ENCODE measurements around the gene PASD1.

- no peak for TF ChIP-seq POLR2A (IDR thresholded peaks at IDR 0.05)
- TF ChIP-seq, protein P1, sequence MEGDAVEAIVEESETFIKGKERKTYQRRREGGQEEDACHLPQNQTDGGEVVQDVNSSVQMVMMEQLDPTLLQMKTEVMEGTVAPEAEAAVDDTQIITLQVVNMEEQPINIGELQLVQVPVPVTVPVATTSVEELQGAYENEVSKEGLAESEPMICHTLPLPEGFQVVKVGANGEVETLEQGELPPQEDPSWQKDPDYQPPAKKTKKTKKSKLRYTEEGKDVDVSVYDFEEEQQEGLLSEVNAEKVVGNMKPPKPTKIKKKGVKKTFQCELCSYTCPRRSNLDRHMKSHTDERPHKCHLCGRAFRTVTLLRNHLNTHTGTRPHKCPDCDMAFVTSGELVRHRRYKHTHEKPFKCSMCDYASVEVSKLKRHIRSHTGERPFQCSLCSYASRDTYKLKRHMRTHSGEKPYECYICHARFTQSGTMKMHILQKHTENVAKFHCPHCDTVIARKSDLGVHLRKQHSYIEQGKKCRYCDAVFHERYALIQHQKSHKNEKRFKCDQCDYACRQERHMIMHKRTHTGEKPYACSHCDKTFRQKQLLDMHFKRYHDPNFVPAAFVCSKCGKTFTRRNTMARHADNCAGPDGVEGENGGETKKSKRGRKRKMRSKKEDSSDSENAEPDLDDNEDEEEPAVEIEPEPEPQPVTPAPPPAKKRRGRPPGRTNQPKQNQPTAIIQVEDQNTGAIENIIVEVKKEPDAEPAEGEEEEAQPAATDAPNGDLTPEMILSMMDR (IDR thresholded peaks at IDR 0.05), result no peak
These were observed 560 bp downstream of the PASD1 start for GRCh38 chrX:151564035-151564434.
